Central memory CD8-positive, alpha-beta T cell (primary cell): ENCODE data around the gene ERV3-1.
"Not testable (repeated sequence)": the region's sequence is repeated elsewhere in the genome, so short reads cannot be mapped to it uniquely, and the experiment has no call there.

ENCODE experiments used
- ATAC-seq: fragments of 150-1000 bp; cut with Tn5 transposase; replicated peaks from 2 replicates; pipeline ENCODE4 v1.10.0; 2022; ENCODE audit warnings: mild to moderate bottlenecking, moderate FRiP score, moderate number of reproducible peaks; ENCODE audit not compliant: poor library complexity, severe bottlenecking; ENCODE audit errors: extremely low read depth
- DNase-seq, 2 donors: peaks; one replicate each; pipeline ENCODE4 v3.0.0; 2021; ENCODE audit warnings: low spot score in 2 of 2
- H3K27ac Mint-ChIP-seq: one replicate; pipeline ENCODE4 v1.8.0; 2022; ENCODE audit warnings: low read depth, mild to moderate bottlenecking, moderate library complexity, mixed read lengths
- H3K27me3 Mint-ChIP-seq: one replicate; pipeline ENCODE4 v1.8.0; 2022; ENCODE audit warnings: mixed read lengths
- H3K36me3 Mint-ChIP-seq: one replicate; pipeline ENCODE4 v1.8.0; 2022; ENCODE audit warnings: mild to moderate bottlenecking, moderate library complexity, mixed read lengths; ENCODE audit not compliant: insufficient read depth
- H3K4me1 Mint-ChIP-seq: one replicate; pipeline ENCODE4 v1.8.0; 2022; ENCODE audit warnings: mixed read lengths
- H3K4me3 Mint-ChIP-seq: one replicate; pipeline ENCODE4 v1.8.0; 2022; ENCODE audit warnings: mild to moderate bottlenecking, moderate library complexity, mixed read lengths
- H3K9me3 Mint-ChIP-seq: one replicate; pipeline ENCODE4 v1.8.0; 2022; ENCODE audit warnings: mixed read lengths

The ERV3-1 gene

DNA sequence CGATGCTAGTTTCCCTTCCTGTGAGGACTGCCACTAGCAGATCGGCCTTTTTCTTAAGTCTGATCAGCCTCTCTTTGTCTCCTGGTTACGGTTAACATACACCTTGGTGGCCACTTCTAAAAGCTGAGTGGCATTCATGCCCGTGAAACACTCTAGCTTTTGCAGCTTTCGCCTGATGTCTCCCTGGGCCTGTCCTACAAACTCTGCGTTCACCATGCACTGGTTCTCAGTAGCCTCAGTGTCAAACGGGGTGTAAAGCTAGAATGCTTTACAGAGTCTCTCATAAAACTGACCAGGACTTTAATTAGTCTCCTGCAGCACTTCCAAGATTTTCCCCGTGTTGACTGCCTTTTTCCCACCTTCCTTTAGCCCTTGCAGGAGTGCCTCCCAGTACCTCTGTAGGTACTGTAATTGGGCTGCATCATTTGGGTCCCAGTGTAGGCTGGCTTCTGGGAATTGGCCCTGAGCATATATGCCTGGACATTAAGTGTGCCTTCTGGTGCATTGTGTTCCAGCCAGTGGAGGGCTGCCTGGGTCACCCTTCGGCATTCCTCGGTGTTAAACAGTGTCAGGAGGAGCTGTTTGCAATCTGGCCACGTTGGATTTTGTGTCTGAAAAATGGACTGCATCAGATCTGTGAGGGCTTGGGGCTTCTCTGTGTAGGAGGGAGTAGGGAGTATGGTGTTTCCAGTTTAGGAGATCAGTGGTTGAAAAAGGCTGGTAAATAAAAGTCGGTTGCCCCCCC is 9.2 kb downstream of the ERV3-1 start:
- peaks cover 21% of the 10 kb centered on the region for H3K4me1 Mint-ChIP-seq
- H3K36me3 Mint-ChIP-seq: peaks cover 5% of the 10 kb centered on the region
- no peak overlapping the region for H3K27ac Mint-ChIP-seq
- no peak for DNase-seq
- H3K4me3 Mint-ChIP-seq: no peak overlapping the region
- H3K9me3 Mint-ChIP-seq: peaks cover 15% of the 10 kb centered on the region
- H3K27me3 Mint-ChIP-seq: no peaks in the 10 kb centered on the region
- no peak for ATAC-seq

DNA sequence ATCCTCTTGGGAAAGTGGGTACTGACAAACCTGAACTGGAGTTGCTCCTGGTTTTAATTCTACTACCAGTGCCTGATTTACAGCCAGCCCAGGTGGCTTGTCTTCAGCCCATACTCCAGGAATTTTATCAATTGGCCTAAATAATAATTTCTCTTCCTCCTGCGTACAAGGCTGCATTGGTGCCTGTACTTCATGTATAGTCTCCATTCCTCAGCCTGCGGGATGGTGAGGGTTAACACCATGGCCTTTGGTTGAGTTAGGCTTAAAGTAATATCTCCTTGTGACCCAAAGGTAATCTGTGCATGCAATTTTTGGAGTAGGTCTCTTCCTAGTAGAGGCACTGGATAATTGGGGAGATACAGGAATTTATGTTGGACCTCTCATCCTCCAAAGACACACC is 10.2 kb downstream of the ERV3-1 start:
- no peak for DNase-seq
- peaks cover 23% of the 10 kb centered on the region for H3K9me3 Mint-ChIP-seq
- H3K4me3 Mint-ChIP-seq: no peak overlapping the region

DNA sequence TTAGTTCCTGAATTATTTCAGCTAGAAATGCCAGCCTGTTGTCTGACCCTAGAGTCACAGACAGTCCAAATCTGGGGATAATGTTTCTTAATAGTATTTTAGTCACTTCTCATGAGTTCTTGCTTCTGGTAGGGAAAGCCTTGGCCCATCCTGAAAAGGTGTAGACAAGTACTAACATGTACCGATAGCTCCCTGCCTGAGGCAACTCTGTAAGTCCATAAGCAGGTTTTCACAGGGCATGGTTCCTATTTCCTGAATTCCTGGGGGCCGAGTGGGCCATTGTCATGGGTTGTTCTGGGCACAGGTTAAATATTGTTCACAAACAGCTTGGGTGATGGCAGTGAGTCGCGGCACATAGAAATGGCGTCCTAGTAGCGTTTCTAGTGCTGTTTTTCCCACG is 12.6 kb downstream of the ERV3-1 start:
- H3K4me3 Mint-ChIP-seq: no peak overlapping the region
- no peak overlapping the region for H3K27ac Mint-ChIP-seq
- H3K9me3 Mint-ChIP-seq: peaks cover 28% of the 10 kb centered on the region
- no peaks in the 10 kb centered on the region for H3K4me1 Mint-ChIP-seq
- DNase-seq: no peak
- peaks cover 2% of the 10 kb centered on the region for H3K36me3 Mint-ChIP-seq
- ATAC-seq: no peak
- no peaks in the 10 kb centered on the region for H3K27me3 Mint-ChIP-seq

More for the DNA sequence above, 10.2 kb downstream of the ERV3-1 start:
- Mint-ChIP-seq H3K36me3 (peaks cover 3% of the 10 kb centered on the region), H3K27ac (no peak overlapping the region), H3K4me1 (peaks cover 14% of the 10 kb centered on the region), H3K27me3 (no peaks in the 10 kb centered on the region)
- ATAC-seq: no peak

DNA sequence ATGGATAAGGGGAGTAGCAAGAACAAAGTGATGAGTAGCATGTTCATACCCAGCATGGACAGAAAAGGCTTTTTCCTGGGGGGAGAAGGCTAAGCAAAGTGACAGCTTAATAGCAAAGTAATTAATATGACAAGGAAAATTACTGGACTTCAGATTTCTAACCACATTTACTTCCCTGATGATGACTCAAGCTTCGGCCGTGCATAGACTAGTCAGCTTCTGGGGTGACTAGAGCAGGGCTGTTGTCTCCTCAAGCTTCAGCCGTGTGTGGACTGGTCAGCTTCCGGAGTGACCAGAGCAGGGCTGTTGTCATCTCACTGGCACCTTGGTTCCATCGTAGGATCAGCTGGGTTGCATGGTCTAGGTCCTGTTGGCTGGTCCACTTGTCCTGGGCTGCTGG is 13.5 kb downstream of the ERV3-1 start:
- Mint-ChIP-seq H3K9me3 (peaks cover 34% of the 10 kb centered on the region), H3K36me3 (peaks cover under 1% of the 10 kb centered on the region), H3K4me3 (no peak overlapping the region), H3K27me3 (no peaks in the 10 kb centered on the region), H3K27ac (no peak overlapping the region), H3K4me1 (no peaks in the 10 kb centered on the region)
- ATAC-seq: no peak
- no peak for DNase-seq

DNA sequence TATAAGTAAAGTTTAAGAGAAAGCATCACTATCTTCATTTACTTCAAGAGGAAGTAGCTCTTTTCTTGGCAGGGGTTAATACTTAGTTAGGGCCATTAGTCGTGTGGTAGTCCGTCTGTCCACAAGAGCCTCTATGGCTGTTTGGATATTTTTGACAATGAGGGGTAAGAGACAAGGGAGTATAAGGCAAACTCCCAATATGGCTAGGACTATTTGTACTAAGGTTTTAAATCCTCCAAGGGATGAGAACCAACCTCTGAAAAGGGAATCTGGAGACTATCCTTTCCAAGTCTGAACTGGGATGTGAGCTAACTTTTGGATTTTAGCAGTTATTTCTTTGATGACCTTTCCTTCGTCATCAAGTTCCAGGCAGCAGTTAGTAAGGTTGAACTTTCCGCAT is 15.6 kb downstream of the ERV3-1 start, which contains the start of gene ZNF117:
TSS of gene ZNF117 (minus strand) at position 101 of the 400 bp plus-strand sequence.
- DNase-seq (no peak), ATAC-seq (no peak)
- H3K36me3 Mint-ChIP-seq: peaks cover 1% of the 10 kb centered on the region
- H3K9me3 Mint-ChIP-seq: peaks cover 49% of the 10 kb centered on the region
- no peaks in the 10 kb centered on the region for H3K4me1 Mint-ChIP-seq
- no peak within 1 kb of the TSS for H3K4me3 Mint-ChIP-seq
- H3K27ac Mint-ChIP-seq: no peak within 1 kb of the TSS
- no peaks in the 10 kb centered on the region for H3K27me3 Mint-ChIP-seq

DNA sequence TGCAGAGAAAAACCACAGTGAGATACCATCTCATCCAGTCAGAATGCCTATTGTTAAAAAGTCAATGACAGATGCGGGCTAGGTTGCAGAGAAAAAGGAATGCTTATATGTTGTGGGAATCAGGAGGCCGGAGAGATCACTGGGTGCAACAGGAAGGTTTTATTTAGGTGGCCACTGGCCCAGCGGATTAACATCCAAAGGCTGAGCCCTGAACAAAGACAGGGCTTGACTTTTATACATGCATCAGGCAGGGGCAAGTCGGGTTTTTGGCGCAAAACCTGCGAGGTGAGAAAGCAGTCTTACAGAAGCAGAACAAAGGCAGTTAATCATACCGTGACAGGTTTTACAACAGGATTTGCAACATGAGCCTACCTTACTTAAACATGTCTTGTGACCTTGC is 16.3 kb downstream of the ERV3-1 start:
- Mint-ChIP-seq H3K36me3 (peaks cover 1% of the 10 kb centered on the region), H3K4me3 (no peak overlapping the region), H3K9me3 (peaks cover 49% of the 10 kb centered on the region), H3K27ac (no peak overlapping the region), H3K27me3 (no peaks in the 10 kb centered on the region), H3K4me1 (no peaks in the 10 kb centered on the region)
- DNase-seq (no peak), ATAC-seq (no peak)

DNA sequence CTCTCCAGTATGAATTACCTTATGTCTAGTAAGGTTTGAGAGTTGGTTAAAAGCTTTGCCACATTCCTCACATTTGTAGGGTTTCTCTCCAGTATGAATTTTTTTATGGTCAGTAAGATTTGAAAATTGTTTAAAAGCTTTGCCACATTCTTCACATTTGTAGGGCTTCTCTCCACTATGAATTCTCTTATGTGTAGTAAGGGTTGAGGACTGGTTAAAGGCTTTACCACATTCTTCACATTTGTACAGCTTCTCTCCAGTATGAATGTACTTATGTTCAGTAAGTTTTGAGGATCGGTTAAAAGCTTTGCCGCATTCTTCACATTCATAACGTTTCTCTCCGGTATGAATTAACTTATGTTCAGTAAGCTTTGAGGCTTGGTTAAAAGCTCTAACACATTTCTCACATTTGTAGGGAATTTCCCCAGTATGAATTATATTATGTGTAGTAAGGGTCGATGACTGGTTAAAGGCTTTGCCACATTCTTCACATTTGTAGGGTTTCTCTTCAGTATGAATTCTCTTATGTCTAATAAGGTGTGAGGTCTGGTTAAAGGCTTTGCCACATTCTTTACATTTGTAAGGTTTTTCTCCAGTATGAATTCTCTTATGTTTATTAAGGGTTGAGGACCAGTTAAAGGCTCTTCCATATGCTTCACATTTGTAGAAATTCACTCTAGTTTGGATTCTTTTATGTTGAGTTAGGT is 27.8 kb downstream of the ERV3-1 start:
- Mint-ChIP-seq H3K27ac (no peak overlapping the region), H3K27me3 (no peaks in the 10 kb centered on the region), H3K4me3 (no peak overlapping the region), H3K36me3 (peaks cover 8% of the 10 kb centered on the region), H3K9me3 (peaks cover 18% of the 10 kb centered on the region), H3K4me1 (no peaks in the 10 kb centered on the region)
- DNase-seq: no peak
- no peak for ATAC-seq

DNA sequence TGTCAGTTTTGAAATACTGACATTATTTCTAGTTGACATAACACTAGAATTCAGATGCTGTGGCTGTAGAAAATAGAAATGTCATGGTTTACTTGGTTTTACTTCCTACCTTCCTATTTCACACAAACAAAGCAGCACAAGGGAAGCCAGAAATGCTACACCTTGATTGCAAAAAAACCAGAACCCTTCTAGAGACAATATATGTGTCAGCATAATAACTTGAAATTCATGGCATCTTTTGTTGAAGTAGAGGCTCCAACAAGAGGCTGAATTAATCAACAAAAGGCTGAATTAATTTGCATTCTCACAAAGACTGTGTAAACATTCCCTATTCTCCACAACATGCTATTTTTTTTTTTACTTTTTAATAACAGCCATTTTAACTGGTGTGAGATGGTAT is 40.9 kb downstream of the ERV3-1 start:
- H3K27ac Mint-ChIP-seq: no peak overlapping the region
- DNase-seq (no peak), ATAC-seq (no peak)
- H3K9me3 Mint-ChIP-seq: no peaks in the 10 kb centered on the region
- no peaks in the 10 kb centered on the region for H3K36me3 Mint-ChIP-seq
- H3K4me3 Mint-ChIP-seq: no peak overlapping the region
- no peaks in the 10 kb centered on the region for H3K4me1 Mint-ChIP-seq
- H3K27me3 Mint-ChIP-seq: peaks cover 22% of the 10 kb centered on the region

DNA sequence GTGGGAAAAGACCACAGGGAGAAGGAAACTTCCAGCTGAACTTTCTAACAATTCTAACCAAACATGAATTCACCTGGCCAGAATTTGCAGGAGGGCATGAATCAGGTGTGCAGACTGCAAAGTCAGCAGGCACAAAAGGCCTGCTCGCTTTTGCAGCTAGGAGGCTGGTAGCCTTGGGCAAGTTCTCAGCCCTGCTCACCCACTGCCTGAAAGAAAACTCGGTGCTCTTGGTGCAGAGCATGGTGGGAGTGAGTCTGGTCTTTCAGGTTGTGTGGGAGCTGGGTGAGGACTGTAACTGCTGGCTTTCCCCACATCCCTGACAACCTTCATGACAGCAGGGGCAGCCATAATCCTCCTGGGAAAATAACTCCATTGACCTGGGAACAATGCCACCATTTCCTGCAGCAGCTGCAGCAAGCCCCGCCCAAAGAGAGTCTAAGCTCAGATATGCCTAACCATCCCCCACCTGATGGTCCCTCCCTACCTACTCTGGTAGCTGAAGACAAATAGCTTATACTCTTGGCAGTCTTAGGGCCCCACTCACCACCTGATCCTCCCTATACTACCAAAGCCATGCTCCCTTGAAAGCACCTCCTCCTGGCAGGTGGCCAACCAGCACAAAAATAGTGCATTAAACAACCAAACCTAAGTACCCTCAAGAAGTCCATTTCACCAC is 47.3 kb downstream of the ERV3-1 start:
- no peak for DNase-seq
- Mint-ChIP-seq H3K4me3 (no peak overlapping the region), H3K9me3 (no peaks in the 10 kb centered on the region), H3K4me1 (no peaks in the 10 kb centered on the region), H3K27ac (no peak overlapping the region), H3K36me3 (no peaks in the 10 kb centered on the region), H3K27me3 (peaks cover 40% of the 10 kb centered on the region)
- no peak for ATAC-seq

DNA sequence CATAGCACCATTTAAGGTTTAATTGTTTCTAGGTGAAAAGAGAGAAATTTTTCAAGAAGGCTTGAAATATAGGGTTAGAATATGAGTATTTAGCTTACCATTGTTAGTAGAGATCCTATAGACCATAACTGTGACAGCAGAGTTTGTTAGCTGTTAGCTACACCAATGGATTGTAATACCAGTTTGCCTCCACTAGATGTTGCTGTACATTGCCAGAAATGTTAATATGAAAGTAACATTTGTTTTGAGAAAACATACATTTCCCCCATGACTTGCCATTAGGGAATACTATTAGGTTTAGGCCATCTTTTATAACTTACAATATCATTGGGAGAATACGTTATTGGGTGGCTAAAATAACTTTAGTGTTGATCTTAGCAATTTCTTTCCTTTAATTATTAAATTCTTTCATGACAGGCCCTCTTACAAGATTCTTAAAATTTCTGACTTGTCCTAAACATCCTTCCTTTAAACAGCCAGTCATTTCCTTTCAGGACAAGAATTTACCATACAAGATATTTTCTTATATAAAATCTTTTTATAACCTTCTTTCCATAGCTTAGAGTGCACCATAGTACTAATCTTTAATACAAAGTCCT is 55.1 kb downstream of the ERV3-1 start:
- no peaks in the 10 kb centered on the region for H3K4me1 Mint-ChIP-seq
- H3K27me3 Mint-ChIP-seq: peaks cover 56% of the 10 kb centered on the region
- DNase-seq: no peak
- peak; percentile 56 for ATAC-seq
- H3K36me3 Mint-ChIP-seq: peaks cover 1% of the 10 kb centered on the region
- H3K4me3 Mint-ChIP-seq: no peak overlapping the region
- no peaks in the 10 kb centered on the region for H3K9me3 Mint-ChIP-seq
- H3K27ac Mint-ChIP-seq: no peak overlapping the region

DNA sequence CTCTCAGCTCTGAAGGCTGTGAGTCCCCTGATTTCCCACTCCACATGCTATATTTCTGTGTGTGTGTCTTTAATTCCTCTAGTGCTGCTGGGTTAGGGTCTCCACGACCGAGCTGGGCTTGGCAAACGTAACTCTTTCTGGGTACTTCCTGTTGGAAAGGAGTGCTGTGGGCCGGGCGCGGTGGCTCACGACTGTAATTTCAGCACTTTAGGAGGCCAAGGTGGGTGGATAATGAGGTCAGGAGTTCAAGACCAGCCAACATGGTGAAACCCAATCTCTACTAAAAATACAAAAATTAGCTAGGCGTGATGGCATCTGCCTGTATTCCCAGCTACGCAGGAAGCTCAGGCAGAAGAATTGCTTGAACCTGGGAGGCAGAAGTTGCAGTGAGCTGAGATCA is 55.8 kb downstream of the ERV3-1 start:
- H3K4me3 Mint-ChIP-seq, ATAC-seq, H3K4me1 Mint-ChIP-seq, DNase-seq, H3K27ac Mint-ChIP-seq, H3K9me3 Mint-ChIP-seq, H3K36me3 Mint-ChIP-seq: not testable (repeated sequence)
- H3K27me3 Mint-ChIP-seq: peaks cover 62% of the 10 kb centered on the region

DNA sequence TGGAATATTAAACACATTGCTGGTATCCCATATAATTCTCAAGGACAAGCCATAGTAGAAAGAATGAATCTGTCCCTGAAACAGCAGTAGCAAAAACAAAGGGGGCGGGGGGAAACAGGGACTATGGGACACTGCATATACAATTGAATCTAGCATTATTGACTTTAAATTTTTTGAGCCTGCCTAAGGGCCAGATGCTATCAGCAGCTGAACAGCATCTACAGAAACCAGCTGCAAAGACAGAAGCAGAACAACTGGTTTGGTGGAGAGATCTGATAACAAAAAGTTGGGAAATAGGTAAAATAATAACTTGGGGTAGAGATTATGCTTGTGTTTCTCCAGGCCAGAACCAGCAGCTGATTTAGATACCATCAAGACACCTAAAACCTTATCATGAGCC is 57.7 kb downstream of the ERV3-1 start:
- not testable (repeated sequence) for ATAC-seq, H3K9me3 Mint-ChIP-seq, DNase-seq, H3K4me1 Mint-ChIP-seq, H3K36me3 Mint-ChIP-seq, H3K4me3 Mint-ChIP-seq, H3K27ac Mint-ChIP-seq
- peaks cover 78% of the 10 kb centered on the region for H3K27me3 Mint-ChIP-seq
